OCI-LY7 (cell line): Measurements from ENCODE around the gene CPA2. TPM values are rescaled to one million over a fixed set of nuclear protein-coding genes. Genes with fewer than 3 reads are reported as not detected.

Source experiments
- BruUV-seq: library from RNA; stranded (reverse); fragments of 400-500 nt; replicated peaks from 2 replicates; lab custom pipeline; 2021; lab: Mats Ljungman, UMichigan
- CTCF ChIA-PET: fragments of 300-600 bp; sonication (Branson Sonifier 250); formaldehyde crosslinking; loops from one replicate; lab custom pipeline; 2022; ENCODE audit warnings: antibody characterized with exemption; ENCODE audit not compliant: unreplicated experiment; lab: Charles Lee
- POLR2A ChIA-PET: fragments of 300-600 bp; sonication (Branson Sonifier 250); formaldehyde crosslinking; loops from one replicate; lab custom pipeline; 2022; ENCODE audit warnings: antibody characterized with exemption; lab: Charles Lee
- DNase-seq: peaks from one replicate; pipeline ENCODE4 v3.0.0-alpha.2; 2015; ENCODE audit warnings: low spot score
- H2AFZ ChIP-seq: fragments of 200-600 bp; sonication (generic), shearing (Covaris generic); 2 replicates; pipeline ENCODE4 v1.6.1; 2014; ENCODE audit warnings: mild to moderate bottlenecking, antibody characterized with exemption, low read length, moderate library complexity
- H3K27ac ChIP-seq: fragments of 200-600 bp; sonication (generic); 2 replicates; pipeline ENCODE4 v1.5.1; 2014; ENCODE audit warnings: mixed run types, low read depth, mild to moderate bottlenecking, moderate library complexity, low read length, inconsistent platforms; ENCODE audit not compliant: poor library complexity, severe bottlenecking
- H3K36me3 ChIP-seq: fragments of 200-600 bp; sonication (generic); 2 replicates; pipeline ENCODE4 v1.6.1; 2014; ENCODE audit warnings: mild to moderate bottlenecking, antibody characterized with exemption, low read length, moderate library complexity, mixed read lengths; ENCODE audit not compliant: insufficient read depth
- H3K4me1 ChIP-seq: fragments of 200-600 bp; sonication (generic); 2 replicates; pipeline ENCODE4 v1.5.1; 2014; ENCODE audit warnings: mild to moderate bottlenecking, low read length; ENCODE audit not compliant: insufficient read depth, poor library complexity, severe bottlenecking
- H3K4me2 ChIP-seq: fragments of 200-600 bp; sonication (generic); 2 replicates; pipeline ENCODE4 v1.6.1; 2014; ENCODE audit warnings: mild to moderate bottlenecking, low read length
- H3K4me3 ChIP-seq: fragments of 200-600 bp; sonication (generic); 2 replicates; pipeline ENCODE4 v1.5.1; 2014; ENCODE audit warnings: mild to moderate bottlenecking, low read depth, low read length; ENCODE audit not compliant: poor library complexity, severe bottlenecking
- H3K79me2 ChIP-seq: fragments of 200-600 bp; sonication (generic); 2 replicates; pipeline ENCODE4 v1.6.1; 2016; ENCODE audit warnings: low read depth, mild to moderate bottlenecking, low read length, moderate library complexity, mixed read lengths; ENCODE audit not compliant: insufficient read depth
- H3K9me2 ChIP-seq: fragments of 200-600 bp; sonication (generic); 2 replicates; pipeline ENCODE4 v1.6.1; 2016; ENCODE audit warnings: mild to moderate bottlenecking, low read length, mixed read lengths; ENCODE audit not compliant: insufficient read depth
- H3K9me3 ChIP-seq: fragments of 200-600 bp; sonication (generic); 2 replicates; pipeline ENCODE4 v1.6.1; 2014; ENCODE audit warnings: mild to moderate bottlenecking, mixed run types, low read length, mixed read lengths
- H4K20me1 ChIP-seq: fragments of 200-600 bp; sonication (generic); 2 replicates; pipeline ENCODE4 v1.6.1; 2014; ENCODE audit warnings: mild to moderate bottlenecking, antibody characterized with exemption, low read length, moderate library complexity, mixed read lengths; ENCODE audit not compliant: insufficient read depth
- CTCF ChIP-seq: fragments of 200-600 bp; sonication (generic); conservative IDR thresholded peaks from 2 replicates; pipeline ENCODE4 v1.5.1; 2014; ENCODE audit warnings: mild to moderate bottlenecking, antibody characterized with exemption, low read length, moderate library complexity, mixed read lengths
- EZH2phosphoT487 ChIP-seq: fragments of 200-600 bp; sonication (generic); IDR thresholded peaks from 2 replicates; pipeline ENCODE4 v1.6.1; 2018; ENCODE audit warnings: low read depth, borderline replicate concordance, mild to moderate bottlenecking, mixed run types, antibody characterized with exemption, low read length, moderate library complexity, mixed read lengths
- intact Hi-C: fragments of 100-400 bp; cut with micrococcal nuclease; formaldehyde crosslinking; loops from one replicate; pipeline ENCODE4 v1.10.0; 2022; ENCODE audit not compliant: unreplicated experiment
- total RNA-seq, 2 experiments: library from RNA; depleted of rRNA in 1 of 2; stranded (reverse); fragments of >200 nt in 1 of 2; shearing (Covaris generic) in 1 of 2; gene quantifications; 2 replicates each; pipeline ENCODE4 v1.2.3, GENCODE V29; 2014 to 2022

The CPA2 gene
- total RNA-seq, 2 experiments from 2014 or later, result not detected

- Histone ChIP-seq H3K4me3 (no peak overlapping the region), H3K9me3 (no peaks in the 10 kb centered on the region), H3K27ac (no peak overlapping the region), H2AFZ (no peak overlapping the region), H3K79me2 (no peaks in the 10 kb centered on the region), H3K36me3 (no peaks in the 10 kb centered on the region), H3K4me2 (no peak overlapping the region), H3K9me2 (no peaks in the 10 kb centered on the region), H4K20me1 (no peaks in the 10 kb centered on the region), H3K4me1 (no peaks in the 10 kb centered on the region)
- BruUV-seq, result no TSS peak
- no peak for DNase-seq
- ChIA-PET POLR2A (no interaction called here), CTCF (no interaction called here)
- intact Hi-C loops, result no loop called here
- TF ChIP-seq EZH2phosphoT487 (no peak), CTCF (no peak)
Measured at GRCh38 chr7:130303982-130304381, 37.3 kb downstream of the CPA2 start.

- no peaks in the 10 kb centered on the region for H3K36me3 ChIP-seq
- intact Hi-C loops, result no loop called here
- H3K9me3 ChIP-seq, result no peaks in the 10 kb centered on the region
- no peaks in the 10 kb centered on the region for H3K9me2 ChIP-seq
- ChIA-PET CTCF (no interaction called here), POLR2A (no interaction called here)
- H2AFZ ChIP-seq, result no peak overlapping the region
- no peak for DNase-seq
- H3K4me2 ChIP-seq, result no peak overlapping the region
- TF ChIP-seq CTCF (no peak), EZH2phosphoT487 (no peak)
- H3K79me2 ChIP-seq, result no peaks in the 10 kb centered on the region
- H3K4me1 ChIP-seq, result no peaks in the 10 kb centered on the region
- H3K27ac ChIP-seq, result no peak overlapping the region
- BruUV-seq, result no TSS peak
- H3K4me3 ChIP-seq, result no peak overlapping the region
- H4K20me1 ChIP-seq, result no peaks in the 10 kb centered on the region
Measured at GRCh38 chr7:130304878-130305277, 38.2 kb downstream of the CPA2 start.

- no peak for TF ChIP-seq EZH2phosphoT487
- TF ChIP-seq CTCF, result no peak
- Histone ChIP-seq H3K4me1 (no peaks in the 10 kb centered on the region), H4K20me1 (no peaks in the 10 kb centered on the region), H3K36me3 (no peaks in the 10 kb centered on the region), H3K4me2 (no peak overlapping the region), H3K27ac (no peak overlapping the region), H3K9me3 (no peaks in the 10 kb centered on the region), H3K4me3 (no peak overlapping the region), H3K79me2 (no peaks in the 10 kb centered on the region), H2AFZ (no peak overlapping the region), H3K9me2 (no peaks in the 10 kb centered on the region)
- BruUV-seq, result no TSS peak
- no peak for DNase-seq
- POLR2A ChIA-PET, result no interaction called here
- intact Hi-C loops, result no loop called here
- CTCF ChIA-PET, result no interaction called here
Measured at GRCh38 chr7:130305433-130306042, 38.9 kb downstream of the CPA2 start.
